Measurements from ENCODE around the gene PALLD.
"Not testable (repeated sequence)": the region's sequence is repeated elsewhere in the genome, so short reads cannot be mapped to it uniquely, and the experiment has no call there.

DNA sequence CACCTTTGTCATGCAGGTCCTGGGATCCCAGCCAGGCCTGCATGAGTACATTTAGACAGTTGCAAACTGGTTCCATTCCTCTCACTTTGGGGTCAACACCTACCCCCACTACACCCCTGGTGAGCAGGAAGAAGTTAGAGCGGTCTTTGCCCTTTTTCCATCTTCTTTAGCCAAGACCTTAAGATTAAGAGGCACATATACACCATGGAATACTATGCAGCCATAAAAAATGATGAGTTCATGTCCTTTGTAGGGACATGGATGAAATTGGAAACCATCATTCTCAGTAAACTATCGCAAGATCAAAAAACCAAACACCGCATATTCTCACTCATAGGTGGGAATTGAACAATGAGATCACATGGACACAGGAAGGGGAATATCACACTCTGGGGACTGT is 47.8 kb upstream of the PALLD start:
- TF ChIP-seq CTCF, POLR2A (IDR thresholded peaks at IDR 0.05): not testable (repeated sequence)
